K562 (cell line): Measurements from ENCODE around the gene RIMKLB. TPM values are rescaled to one million over a fixed set of nuclear protein-coding genes. Genes with fewer than 3 reads are reported as not detected.

Experiments used
- ATAC-seq: fragments of 200-7000 bp; cut with Tn5 transposase; 3 replicates; pipeline ENCODE4 v1.9.1; 2020; ENCODE audit warnings: moderate library complexity
- BruUV-seq: library from RNA; stranded (reverse); fragments of 400-500 nt; replicated peaks from 2 replicates; lab custom pipeline; 2021; lab: Mats Ljungman, UMichigan
- CTCF ChIA-PET: fragments of 300-600 bp; formaldehyde crosslinking; extraction: SDS; loops from one replicate; lab custom pipeline; 2021; ENCODE audit warnings: low intra/inter-chr PET ratio; lab: Yijun Ruan, JAX
- POLR2A ChIA-PET: fragments of 300-600, 350-650 bp; sonication (Branson Sonifier 250); formaldehyde crosslinking; extraction: SDS; loops from one replicate; lab custom pipeline; 2021; ENCODE audit warnings: antibody characterized with exemption, inconsistent platforms; lab: Yijun Ruan, JAX
- DNase-seq, 4 experiments: peaks; one replicate each; pipeline versions ENCODE4 v3.0.0 to v3.0.0-alpha.2; 2011 to 2018; ENCODE audit warnings: low spot score in 3 of 4, mixed read lengths in 3 of 4; ENCODE audit errors: extremely low read depth in 1 of 4
- FAIRE-seq: peaks from 2 replicates; lab custom pipeline; 2011; peaks lifted over from hg19 to GRCh38; lab: Jason Lieb, UNC
- H2AFZ ChIP-seq: 2 replicates; pipeline ENCODE4 v1.6.0; 2011; ENCODE audit warnings: low read depth, low read length, control low read depth, inconsistent platforms
- H3K27ac ChIP-seq: fragments of 200-600 bp; 3 replicates; pipeline ENCODE4 v1.8.0; 2011; ENCODE audit warnings: low read depth, mild to moderate bottlenecking, control low read depth, inconsistent platforms, low read length, moderate library complexity, mixed read lengths; ENCODE audit errors: extremely low read depth
- H3K27me3 ChIP-seq, 2 experiments: fragments of 300-600 bp in 1 of 2; 2 replicates in 1 of 2; 3 replicates in 1 of 2; pipeline versions ENCODE4 v1.6.0 to v1.8.0; 2011; ENCODE audit warnings: inconsistent platforms in 2 of 2, low read length in 2 of 2, mild to moderate bottlenecking in 1 of 2, mixed read lengths in 1 of 2, moderate library complexity in 1 of 2; ENCODE audit not compliant: control insufficient read depth in 2 of 2, insufficient read depth in 2 of 2
- H3K36me3 ChIP-seq: fragments of 300-600 bp; 3 replicates; pipeline ENCODE4 v1.8.0; 2011; ENCODE audit warnings: mild to moderate bottlenecking, low read length, inconsistent platforms; ENCODE audit not compliant: control insufficient read depth, insufficient read depth
- H3K4me1 ChIP-seq, 2 experiments: fragments of 200-600 bp in 1 of 2; replicated peaks in 1 of 2; 2 replicates in 1 of 2; 3 replicates in 1 of 2; pipeline versions ENCODE4 v1.5.1 to v1.8.0; 2011; ENCODE audit warnings: inconsistent platforms in 2 of 2, low read length in 2 of 2, mild to moderate bottlenecking in 1 of 2, mixed read lengths in 1 of 2, moderate library complexity in 1 of 2; ENCODE audit not compliant: control insufficient read depth in 2 of 2, insufficient read depth in 2 of 2
- H3K4me2 ChIP-seq: 2 replicates; pipeline ENCODE4 v1.6.1; 2011; ENCODE audit warnings: low read length, control low read depth, inconsistent platforms, mixed read lengths; ENCODE audit not compliant: insufficient read depth
- H3K4me3 ChIP-seq: fragments of 200-600 bp; sonication (generic), shearing (Covaris generic); 2 replicates; pipeline ENCODE4 v1.5.1; 2016; ENCODE audit warnings: control low read depth, inconsistent platforms
- H3K79me2 ChIP-seq: fragments of 200-600 bp; 3 replicates; pipeline ENCODE4 v1.8.0; 2011; ENCODE audit warnings: low read length, inconsistent platforms; ENCODE audit not compliant: control insufficient read depth, insufficient read depth
- H3K9ac ChIP-seq, 2 experiments: 2 replicates each; pipeline versions ENCODE4 v1.6.0 to v1.6.1; 2011; ENCODE audit warnings: low read depth in 2 of 2, low read length in 2 of 2, control low read depth in 1 of 2, inconsistent platforms in 1 of 2, mild to moderate bottlenecking in 1 of 2, mixed read lengths in 1 of 2; ENCODE audit not compliant: insufficient read depth in 1 of 2
- H3K9me1 ChIP-seq: one replicate; pipeline ENCODE4 v1.6.0; 2011; ENCODE audit warnings: inconsistent platforms, mild to moderate bottlenecking, low read length, moderate library complexity; ENCODE audit not compliant: control insufficient read depth, insufficient read depth
- H3K9me3 ChIP-seq: replicated peaks from 2 replicates; pipeline ENCODE4 v1.5.1; 2011; ENCODE audit warnings: low read depth, low read length, inconsistent platforms; ENCODE audit not compliant: control insufficient read depth, insufficient read depth
- H4K20me1 ChIP-seq: replicated peaks from 2 replicates; pipeline ENCODE4 v1.6.1; 2011; ENCODE audit warnings: low read length, inconsistent platforms, mixed read lengths; ENCODE audit not compliant: control insufficient read depth, insufficient read depth
- CBFA2T3 ChIP-seq: fragments of 450-650 bp; IDR thresholded peaks from 2 replicates; pipeline ENCODE4 v1.6.1; 2017
- CHD2 ChIP-seq: IDR thresholded peaks from 2 replicates; pipeline ENCODE4 v1.6.1; 2011; ENCODE audit warnings: low read depth, low read length
- EGR1 ChIP-seq: fragments of 450-650 bp; conservative IDR thresholded peaks from 2 replicates; pipeline ENCODE4 v1.6.1; 2017; ENCODE audit warnings: mild to moderate bottlenecking
- ETV6 ChIP-seq, 3 experiments: fragments of 150-350 bp in 1 of 3; sonication (generic) in 1 of 3; formaldehyde crosslinking in 1 of 3; IDR thresholded peaks; 2 replicates each; pipeline versions ENCODE4 v1.6.1 to v1.8.0; 2014 to 2022; ENCODE audit warnings: borderline replicate concordance in 2 of 3, low read depth in 2 of 3, antibody characterized with exemption in 1 of 3, low read length in 1 of 3, mild to moderate bottlenecking in 1 of 3, missing genetic modification reagents in 1 of 3
- HNRNPL ChIP-seq: fragments of 200-400 bp; formaldehyde crosslinking; IDR thresholded peaks from 2 replicates; pipeline ENCODE4 v1.6.1; 2017; ENCODE audit warnings: low read depth, mild to moderate bottlenecking, low read length
- SREBF1 ChIP-seq: fragments of 150-350 bp; IDR thresholded peaks from 2 replicates; pipeline ENCODE4 v1.6.1; 2014; ENCODE audit warnings: antibody characterized with exemption, low read depth, low read length, borderline replicate concordance
- TCF7L2 ChIP-seq: fragments of 150-350 bp; IDR thresholded peaks from 2 replicates; pipeline ENCODE4 v1.6.1; 2016; ENCODE audit warnings: low read depth, mild to moderate bottlenecking, low read length, moderate library complexity
- ZNF133 ChIP-seq: fragments of 250-450 bp; sonication (Bioruptor Pico); IDR thresholded peaks from 2 replicates; pipeline ENCODE4 v1.4.0; 2020; ENCODE audit warnings: mild to moderate bottlenecking
- ZNF184 ChIP-seq: sonication (generic); formaldehyde crosslinking; IDR thresholded peaks from 2 replicates; pipeline ENCODE4 v1.5.0; 2020; ENCODE audit warnings: missing genetic modification reagents
- WGBS: fragments of 100-300 bp; shearing (Covaris generic); methylation state at CpG from one replicate; pipeline ENCODE4 v1.1.6; 2016; ENCODE audit warnings: low coverage, mixed read lengths; ENCODE audit not compliant: insufficient coverage; ENCODE audit errors: missing lambda C conversion rate; 5-methylcytosine and 5-hydroxymethylcytosine counted together
- in situ Hi-C: fragments of 300-500 bp; cut with MboI; formaldehyde crosslinking; loops from 4 replicates; pipeline ENCODE4 v1.15.0; 2018; ENCODE audit warnings: inconsistent platforms, mixed read lengths
- intact Hi-C: fragments of 100-400 bp; cut with micrococcal nuclease; formaldehyde crosslinking; loops from 2 replicates; pipeline ENCODE4 v1.14.2; 2022
- polyA plus RNA-seq, 8 experiments: library from polyadenylated mRNA; depleted of rRNA in 4 of 8; stranded (reverse) in 5 of 8; unstranded in 3 of 8; fragments of >200 nt; fragmentation: Nextera tagmentation in 2 of 8; fragmentation: Illumina TruSeq in 1 of 8; extraction: Ambion mirVana in 2 of 8; extraction: Trizol in 1 of 8; gene quantifications; 2 replicates each; pipeline versions ENCODE4 v1.2.1 to v1.2.3, GENCODE V29; 2011 to 2014; ENCODE audit warnings: inconsistent platforms in 1 of 8, missing spikeins in 1 of 8
- total RNA-seq, 7 experiments: library from RNA; depleted of rRNA in 6 of 7; stranded (reverse); fragments of >200 nt in 6 of 7; fragmentation: Illumina TruSeq in 2 of 7; extraction: Trizol in 2 of 7; gene quantifications; 2 replicates each; pipeline versions ENCODE4 v1.2.1 to v1.2.3, GENCODE V29; 2011 to 2021; ENCODE audit warnings: low replicate concordance in 1 of 7
- TF ChIP-seq, protein P1 (sequence below): fragments of 450-650 bp; IDR thresholded peaks from 2 replicates; pipeline ENCODE4 v1.6.1; 2016
- TF ChIP-seq, protein P2 (sequence below): fragments of 450-650 bp; IDR thresholded peaks from 2 replicates; pipeline ENCODE4 v1.6.1; 2017; ENCODE audit warnings: antibody characterized with exemption
- TF ChIP-seq, protein P3 (sequence below): fragments of 450-650 bp; formaldehyde crosslinking; IDR thresholded peaks from 2 replicates; pipeline ENCODE4 v1.4.0; 2020; ENCODE audit warnings: mild to moderate bottlenecking, moderate library complexity
- TF ChIP-seq, protein P4 (sequence below): fragments of 250-450 bp; sonication (Bioruptor Pico); IDR thresholded peaks from 2 replicates; pipeline ENCODE4 v1.4.0; 2020; ENCODE audit warnings: mild to moderate bottlenecking, moderate library complexity, borderline replicate concordance
- TF ChIP-seq, protein P5 (sequence below): sonication (generic); formaldehyde crosslinking; IDR thresholded peaks from 2 replicates; pipeline ENCODE4 v1.8.0; 2022; ENCODE audit warnings: missing genetic modification reagents, mild to moderate bottlenecking, moderate library complexity, borderline replicate concordance

The RIMKLB gene
- total and polyA plus RNA-seq, 9 of the 15 experiments (the other 6 are each of a cell fraction or from before 2014, with no cell fraction given), result 6.5 to 22.8 (median 17.2) TPM

DNA sequence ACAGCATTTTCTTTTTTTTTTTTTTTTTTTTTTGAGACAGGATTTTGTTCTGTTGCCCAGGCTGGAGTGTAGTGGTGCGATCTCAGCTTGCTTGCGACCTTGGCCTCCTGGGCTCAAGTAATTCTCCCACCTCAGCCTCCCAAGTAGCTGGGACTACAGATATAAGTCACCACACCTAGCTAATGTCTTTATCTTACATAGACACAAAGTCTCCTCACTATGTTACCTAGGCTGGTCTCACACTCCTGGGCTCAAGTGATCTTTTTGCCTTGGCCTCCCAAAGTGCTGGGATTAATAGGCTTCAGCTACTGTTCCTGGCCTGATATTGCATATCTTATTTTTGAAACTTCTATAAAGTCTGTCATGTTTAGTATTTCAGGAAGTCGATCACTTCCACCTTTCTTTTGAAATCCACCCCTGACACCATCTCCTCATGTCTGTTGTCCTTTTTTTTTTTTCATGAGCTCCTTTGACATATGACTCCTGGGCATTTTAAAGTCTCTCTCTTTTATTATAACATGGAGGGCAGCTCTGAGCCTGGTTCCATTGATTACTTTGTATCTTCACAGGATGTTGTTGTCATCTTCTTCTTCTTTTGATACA is 118.8 kb downstream of the RIMKLB start:
- Histone ChIP-seq H3K36me3 (no peaks in the 10 kb centered on the region), H3K4me2 (peak overlapping the region; percentile 24; the same call in 1 of the 2 replicates), H3K9me3 (no peaks in the 10 kb centered on the region), H3K79me2 (no peaks in the 10 kb centered on the region), H3K9me1 (no peaks in the 10 kb centered on the region), H3K27ac (peak overlapping the region; percentile 47), H3K4me3 (no peak overlapping the region), H4K20me1 (no peaks in the 10 kb centered on the region), H3K9ac (peak overlapping the region in 1 of 2 experiments; percentile 26; a peak in 1 of 4 replicates), H3K27me3 (no peaks in the 10 kb centered on the region), H3K4me1 (peaks cover 0 to 5% of the 10 kb centered on the region in 2 experiments; a peak in 3 of 5 replicates), H2AFZ (peak overlapping the region; percentile 55; the same call in 1 of the 2 replicates)
- FAIRE-seq, result peak; percentile 96
- peak; percentile 84 for ATAC-seq
- POLR2A ChIA-PET, result no interaction called here
- peak in 2 of 4 experiments; percentile 22 to 81 for DNase-seq
- CTCF ChIA-PET, result no interaction called here
- intact Hi-C loops (no loop called here), in situ Hi-C loops (no loop called here)
- WGBS, result 0% methylated on average over 1 of the region's 3 CpGs
- no TSS peak for BruUV-seq
- TF ChIP-seq HNRNPL (no peak), EGR1 (no peak), CHD2 (no peak), ZNF133 (CRISPR knock-in tag) (no peak), CBFA2T3 (peak; percentile 94), TCF7L2 (no peak), ETV6 (IDR thresholded peaks at IDR 0.05; ENCODE audit: borderline replicate concordance in 1 of 2, low read depth in 2 of 2, low read length in 1 of 2) (no peak), ETV6 (CRISPR knock-in tag; IDR thresholded peaks at IDR 0.05; ENCODE audit: borderline replicate concordance) (no peak), SREBF1 (no peak), ZNF184 (CRISPR knock-in tag) (no peak)
- TF ChIP-seq, protein P1, sequence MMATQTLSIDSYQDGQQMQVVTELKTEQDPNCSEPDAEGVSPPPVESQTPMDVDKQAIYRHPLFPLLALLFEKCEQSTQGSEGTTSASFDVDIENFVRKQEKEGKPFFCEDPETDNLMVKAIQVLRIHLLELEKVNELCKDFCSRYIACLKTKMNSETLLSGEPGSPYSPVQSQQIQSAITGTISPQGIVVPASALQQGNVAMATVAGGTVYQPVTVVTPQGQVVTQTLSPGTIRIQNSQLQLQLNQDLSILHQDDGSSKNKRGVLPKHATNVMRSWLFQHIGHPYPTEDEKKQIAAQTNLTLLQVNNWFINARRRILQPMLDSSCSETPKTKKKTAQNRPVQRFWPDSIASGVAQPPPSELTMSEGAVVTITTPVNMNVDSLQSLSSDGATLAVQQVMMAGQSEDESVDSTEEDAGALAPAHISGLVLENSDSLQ, result no peak
- TF ChIP-seq, protein P2, sequence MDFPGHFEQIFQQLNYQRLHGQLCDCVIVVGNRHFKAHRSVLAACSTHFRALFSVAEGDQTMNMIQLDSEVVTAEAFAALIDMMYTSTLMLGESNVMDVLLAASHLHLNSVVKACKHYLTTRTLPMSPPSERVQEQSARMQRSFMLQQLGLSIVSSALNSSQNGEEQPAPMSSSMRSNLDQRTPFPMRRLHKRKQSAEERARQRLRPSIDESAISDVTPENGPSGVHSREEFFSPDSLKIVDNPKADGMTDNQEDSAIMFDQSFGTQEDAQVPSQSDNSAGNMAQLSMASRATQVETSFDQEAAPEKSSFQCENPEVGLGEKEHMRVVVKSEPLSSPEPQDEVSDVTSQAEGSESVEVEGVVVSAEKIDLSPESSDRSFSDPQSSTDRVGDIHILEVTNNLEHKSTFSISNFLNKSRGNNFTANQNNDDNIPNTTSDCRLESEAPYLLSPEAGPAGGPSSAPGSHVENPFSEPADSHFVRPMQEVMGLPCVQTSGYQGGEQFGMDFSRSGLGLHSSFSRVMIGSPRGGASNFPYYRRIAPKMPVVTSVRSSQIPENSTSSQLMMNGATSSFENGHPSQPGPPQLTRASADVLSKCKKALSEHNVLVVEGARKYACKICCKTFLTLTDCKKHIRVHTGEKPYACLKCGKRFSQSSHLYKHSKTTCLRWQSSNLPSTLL, result no peak
- TF ChIP-seq, protein P3, sequence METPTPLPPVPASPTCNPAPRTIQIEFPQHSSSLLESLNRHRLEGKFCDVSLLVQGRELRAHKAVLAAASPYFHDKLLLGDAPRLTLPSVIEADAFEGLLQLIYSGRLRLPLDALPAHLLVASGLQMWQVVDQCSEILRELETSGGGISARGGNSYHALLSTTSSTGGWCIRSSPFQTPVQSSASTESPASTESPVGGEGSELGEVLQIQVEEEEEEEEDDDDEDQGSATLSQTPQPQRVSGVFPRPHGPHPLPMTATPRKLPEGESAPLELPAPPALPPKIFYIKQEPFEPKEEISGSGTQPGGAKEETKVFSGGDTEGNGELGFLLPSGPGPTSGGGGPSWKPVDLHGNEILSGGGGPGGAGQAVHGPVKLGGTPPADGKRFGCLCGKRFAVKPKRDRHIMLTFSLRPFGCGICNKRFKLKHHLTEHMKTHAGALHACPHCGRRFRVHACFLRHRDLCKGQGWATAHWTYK, result no peak
- TF ChIP-seq, protein P4, sequence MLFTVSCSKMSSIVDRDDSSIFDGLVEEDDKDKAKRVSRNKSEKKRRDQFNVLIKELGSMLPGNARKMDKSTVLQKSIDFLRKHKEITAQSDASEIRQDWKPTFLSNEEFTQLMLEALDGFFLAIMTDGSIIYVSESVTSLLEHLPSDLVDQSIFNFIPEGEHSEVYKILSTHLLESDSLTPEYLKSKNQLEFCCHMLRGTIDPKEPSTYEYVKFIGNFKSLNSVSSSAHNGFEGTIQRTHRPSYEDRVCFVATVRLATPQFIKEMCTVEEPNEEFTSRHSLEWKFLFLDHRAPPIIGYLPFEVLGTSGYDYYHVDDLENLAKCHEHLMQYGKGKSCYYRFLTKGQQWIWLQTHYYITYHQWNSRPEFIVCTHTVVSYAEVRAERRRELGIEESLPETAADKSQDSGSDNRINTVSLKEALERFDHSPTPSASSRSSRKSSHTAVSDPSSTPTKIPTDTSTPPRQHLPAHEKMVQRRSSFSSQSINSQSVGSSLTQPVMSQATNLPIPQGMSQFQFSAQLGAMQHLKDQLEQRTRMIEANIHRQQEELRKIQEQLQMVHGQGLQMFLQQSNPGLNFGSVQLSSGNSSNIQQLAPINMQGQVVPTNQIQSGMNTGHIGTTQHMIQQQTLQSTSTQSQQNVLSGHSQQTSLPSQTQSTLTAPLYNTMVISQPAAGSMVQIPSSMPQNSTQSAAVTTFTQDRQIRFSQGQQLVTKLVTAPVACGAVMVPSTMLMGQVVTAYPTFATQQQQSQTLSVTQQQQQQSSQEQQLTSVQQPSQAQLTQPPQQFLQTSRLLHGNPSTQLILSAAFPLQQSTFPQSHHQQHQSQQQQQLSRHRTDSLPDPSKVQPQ (CRISPR knock-in tag), result no peak
- TF ChIP-seq, protein P5, sequence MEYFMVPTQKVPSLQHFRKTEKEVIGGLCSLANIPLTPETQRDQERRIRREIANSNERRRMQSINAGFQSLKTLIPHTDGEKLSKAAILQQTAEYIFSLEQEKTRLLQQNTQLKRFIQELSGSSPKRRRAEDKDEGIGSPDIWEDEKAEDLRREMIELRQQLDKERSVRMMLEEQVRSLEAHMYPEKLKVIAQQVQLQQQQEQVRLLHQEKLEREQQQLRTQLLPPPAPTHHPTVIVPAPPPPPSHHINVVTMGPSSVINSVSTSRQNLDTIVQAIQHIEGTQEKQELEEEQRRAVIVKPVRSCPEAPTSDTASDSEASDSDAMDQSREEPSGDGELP (CRISPR knock-in tag), result no peak
